IPS-18a (cell line): ENCODE measurements around the gene ASB4.
A peak's percentile ranks its signal among the peaks of the same experiment; 100 is the strongest.

ENCODE experiments used
- H3K27ac ChIP-seq: one replicate; pipeline ENCODE4 v1.5.1; 2013; ENCODE audit warnings: low read length
- H3K27me3 ChIP-seq: one replicate; pipeline ENCODE4 v1.6.1; 2013; ENCODE audit warnings: mild to moderate bottlenecking, low read length; ENCODE audit not compliant: control insufficient read depth, insufficient read depth
- H3K36me3 ChIP-seq: one replicate; pipeline ENCODE4 v1.6.1; 2013; ENCODE audit warnings: low read depth, low read length; ENCODE audit not compliant: control insufficient read depth
- H3K4me1 ChIP-seq: one replicate; pipeline ENCODE4 v1.6.1; 2013; ENCODE audit warnings: low read depth, low read length; ENCODE audit not compliant: control insufficient read depth
- H3K4me3 ChIP-seq: one replicate; pipeline ENCODE4 v1.5.1; 2013; ENCODE audit warnings: low read length
- H3K9ac ChIP-seq: one replicate; pipeline ENCODE4 v1.6.1; 2013; ENCODE audit warnings: mild to moderate bottlenecking, low read length, moderate library complexity
- H3K9me3 ChIP-seq: one replicate; pipeline ENCODE4 v1.6.1; 2013; ENCODE audit warnings: low read depth, low read length; ENCODE audit not compliant: control insufficient read depth

ASB4 gene

DNA sequence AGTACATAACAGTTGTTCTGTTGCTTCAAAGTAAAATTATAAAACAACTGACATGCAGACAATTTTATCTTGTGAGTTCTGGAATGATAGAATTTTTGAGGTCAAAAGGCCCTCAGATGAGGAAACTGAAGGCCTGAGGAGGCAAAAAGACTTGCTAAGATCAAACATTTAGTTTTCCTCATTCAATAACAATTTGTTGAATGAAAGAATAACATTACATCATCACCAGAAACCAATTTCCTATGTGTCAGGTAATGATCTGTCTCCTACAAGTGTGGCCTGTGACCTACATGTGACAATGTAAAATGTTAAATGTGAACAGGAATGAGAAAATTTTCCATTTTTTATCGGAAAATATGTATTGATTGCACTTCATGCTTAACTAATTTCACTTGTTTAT lies 16.6 kb upstream of the ASB4 start:
- no peaks in the 10 kb centered on the region for H3K27me3 ChIP-seq
- no peaks in the 10 kb centered on the region for H3K9me3 ChIP-seq
- peaks cover 22% of the 10 kb centered on the region for H3K4me1 ChIP-seq
- no peak overlapping the region for H3K27ac ChIP-seq
- H3K4me3 ChIP-seq = no peak overlapping the region
- H3K36me3 ChIP-seq = no peaks in the 10 kb centered on the region
- H3K9ac ChIP-seq = no peak overlapping the region

DNA sequence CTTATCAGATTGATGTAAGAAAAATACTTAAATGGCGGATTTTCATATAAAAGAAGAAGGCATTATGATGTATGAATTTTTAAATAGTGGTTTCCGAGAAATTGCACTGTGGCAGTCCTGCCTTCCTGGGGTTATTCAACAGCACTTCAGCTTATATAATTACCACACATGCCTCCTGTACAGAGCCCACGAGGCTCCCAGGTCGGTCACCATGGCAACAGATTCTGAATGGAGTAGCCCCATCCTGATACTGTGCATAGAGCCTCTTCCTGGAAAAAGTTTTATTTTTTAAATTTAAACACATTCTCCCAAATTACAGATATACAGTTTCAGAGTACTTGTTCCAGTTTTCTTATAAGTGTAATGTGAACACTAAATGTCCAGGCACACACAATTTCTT lies 15.9 kb upstream of the ASB4 start:
- H3K27ac ChIP-seq = no peak overlapping the region
- no peak overlapping the region for H3K4me3 ChIP-seq
- H3K9ac ChIP-seq = no peak overlapping the region
- peaks cover 22% of the 10 kb centered on the region for H3K4me1 ChIP-seq
- no peaks in the 10 kb centered on the region for H3K27me3 ChIP-seq
- H3K9me3 ChIP-seq = no peaks in the 10 kb centered on the region
- no peaks in the 10 kb centered on the region for H3K36me3 ChIP-seq

DNA sequence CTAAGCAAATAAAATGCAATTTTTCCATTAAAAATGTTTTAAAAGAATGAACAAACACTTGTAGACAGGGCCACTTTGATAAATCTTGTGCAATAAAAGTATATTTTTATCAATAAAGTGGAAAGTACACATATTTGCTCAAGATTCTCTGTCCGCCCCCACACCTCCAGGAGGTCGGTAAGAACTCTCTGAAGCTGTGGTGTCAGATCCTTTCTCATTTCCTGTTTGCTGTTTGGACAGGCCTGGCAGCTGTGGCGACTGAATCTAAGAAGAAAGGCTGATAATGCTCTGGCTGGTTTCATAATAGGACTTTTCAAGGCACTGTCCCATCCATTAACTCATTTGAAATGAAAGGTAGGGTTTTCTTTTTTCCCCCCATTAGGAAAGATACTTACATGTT lies 15.3 kb upstream of the ASB4 start:
- H3K4me3 ChIP-seq = peak overlapping the region; percentile 30
- H3K4me1 ChIP-seq = peaks cover 22% of the 10 kb centered on the region
- H3K9me3 ChIP-seq = no peaks in the 10 kb centered on the region
- no peaks in the 10 kb centered on the region for H3K27me3 ChIP-seq
- H3K9ac ChIP-seq = no peak overlapping the region
- no peaks in the 10 kb centered on the region for H3K36me3 ChIP-seq
- H3K27ac ChIP-seq = peak overlapping the region; percentile 10

DNA sequence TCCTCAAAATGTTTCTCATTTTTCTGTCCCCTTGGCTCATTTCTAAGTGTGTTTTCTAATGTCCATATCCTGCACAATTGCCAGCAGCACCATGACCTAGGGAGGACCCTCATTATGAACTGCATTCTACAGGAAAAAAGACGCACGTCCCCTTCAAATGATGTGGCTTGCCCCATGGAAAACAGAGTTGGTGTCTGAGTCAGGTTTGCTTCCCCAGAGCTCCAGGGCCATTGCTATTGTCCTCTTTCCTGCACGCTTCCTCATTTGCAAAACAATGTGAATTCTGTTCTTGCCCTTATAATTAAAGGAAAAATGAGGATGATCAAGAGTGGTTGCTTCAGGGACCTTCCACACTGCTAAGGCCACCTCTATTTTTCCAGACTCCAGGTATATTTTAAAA lies 14.7 kb upstream of the ASB4 start:
- H3K9ac ChIP-seq = no peak overlapping the region
- H3K36me3 ChIP-seq = no peaks in the 10 kb centered on the region
- peak overlapping the region; percentile 30 for H3K4me3 ChIP-seq
- H3K9me3 ChIP-seq = no peaks in the 10 kb centered on the region
- H3K27ac ChIP-seq = peak overlapping the region; percentile 10
- H3K4me1 ChIP-seq = peaks cover 22% of the 10 kb centered on the region
- H3K27me3 ChIP-seq = no peaks in the 10 kb centered on the region

DNA sequence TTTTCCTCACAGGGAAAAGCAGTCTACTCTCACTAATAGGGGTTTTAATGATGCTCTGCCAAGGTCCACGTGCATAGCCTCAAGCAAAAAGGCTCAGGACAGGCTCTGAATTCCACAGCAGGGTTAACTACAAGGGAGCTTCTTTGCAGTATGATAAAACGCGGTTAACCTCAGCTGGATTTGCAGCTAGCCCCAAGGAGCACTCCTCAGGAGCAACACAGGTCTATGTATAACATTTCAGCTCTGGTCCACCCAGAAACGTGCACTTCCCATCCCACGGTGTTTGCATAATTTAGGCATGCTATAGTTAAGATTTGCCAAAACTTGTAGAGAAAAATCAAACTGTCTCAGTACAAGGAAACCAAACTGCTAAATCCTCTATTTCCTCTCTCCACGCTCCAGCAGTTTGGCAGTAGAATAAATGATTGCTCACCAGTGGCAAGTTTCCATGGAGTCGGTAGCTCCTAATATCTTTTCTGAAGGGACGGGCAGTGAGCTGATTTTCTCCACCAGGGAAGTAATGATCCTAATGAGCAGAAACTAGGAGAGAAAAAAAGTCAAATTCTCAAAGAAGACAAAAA lies 13.1 kb upstream of the ASB4 start:
- Histone ChIP-seq H3K36me3 (no peaks in the 10 kb centered on the region), H3K4me3 (no peak overlapping the region), H3K9me3 (no peaks in the 10 kb centered on the region), H3K27ac (no peak overlapping the region), H3K27me3 (no peaks in the 10 kb centered on the region), H3K4me1 (peaks cover 25% of the 10 kb centered on the region), H3K9ac (no peak overlapping the region)

DNA sequence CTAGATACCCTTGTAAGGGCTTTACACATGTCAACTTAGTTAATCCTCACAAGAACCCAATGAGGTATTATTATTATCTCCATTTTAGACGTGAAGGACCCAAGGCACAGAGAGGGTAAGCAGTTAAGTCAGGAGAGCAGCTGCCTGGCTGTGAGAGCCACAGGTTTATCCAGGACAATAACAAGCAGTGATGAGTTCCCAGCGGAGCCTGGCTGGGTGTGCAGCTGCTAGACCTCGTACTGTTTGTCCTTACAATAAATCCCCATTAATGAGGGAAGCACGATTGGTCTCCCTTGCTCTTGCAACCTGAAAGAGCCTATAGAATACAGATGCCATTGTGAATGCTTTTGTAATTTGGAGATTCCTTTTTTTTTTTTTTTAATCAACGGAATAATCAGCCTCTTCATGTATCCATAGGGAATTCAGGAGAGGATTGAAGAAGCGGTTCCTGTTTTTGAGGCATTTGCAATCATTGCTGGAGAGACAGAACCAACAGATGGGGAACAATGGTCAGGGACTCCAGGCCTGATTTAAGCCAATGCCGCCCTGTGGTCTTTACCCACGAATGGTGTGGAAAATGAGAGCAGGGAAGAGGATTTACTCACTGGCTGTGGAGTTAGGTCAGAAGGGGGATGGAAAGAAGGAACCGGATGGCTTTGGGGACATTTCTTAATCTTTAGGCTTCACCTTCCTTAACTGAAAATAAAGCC lies 12.3 kb upstream of the ASB4 start:
- Histone ChIP-seq H3K27ac (no peak overlapping the region), H3K4me1 (peaks cover 23% of the 10 kb centered on the region), H3K9me3 (no peaks in the 10 kb centered on the region), H3K27me3 (no peaks in the 10 kb centered on the region), H3K36me3 (no peaks in the 10 kb centered on the region), H3K4me3 (no peak overlapping the region), H3K9ac (no peak overlapping the region)

DNA sequence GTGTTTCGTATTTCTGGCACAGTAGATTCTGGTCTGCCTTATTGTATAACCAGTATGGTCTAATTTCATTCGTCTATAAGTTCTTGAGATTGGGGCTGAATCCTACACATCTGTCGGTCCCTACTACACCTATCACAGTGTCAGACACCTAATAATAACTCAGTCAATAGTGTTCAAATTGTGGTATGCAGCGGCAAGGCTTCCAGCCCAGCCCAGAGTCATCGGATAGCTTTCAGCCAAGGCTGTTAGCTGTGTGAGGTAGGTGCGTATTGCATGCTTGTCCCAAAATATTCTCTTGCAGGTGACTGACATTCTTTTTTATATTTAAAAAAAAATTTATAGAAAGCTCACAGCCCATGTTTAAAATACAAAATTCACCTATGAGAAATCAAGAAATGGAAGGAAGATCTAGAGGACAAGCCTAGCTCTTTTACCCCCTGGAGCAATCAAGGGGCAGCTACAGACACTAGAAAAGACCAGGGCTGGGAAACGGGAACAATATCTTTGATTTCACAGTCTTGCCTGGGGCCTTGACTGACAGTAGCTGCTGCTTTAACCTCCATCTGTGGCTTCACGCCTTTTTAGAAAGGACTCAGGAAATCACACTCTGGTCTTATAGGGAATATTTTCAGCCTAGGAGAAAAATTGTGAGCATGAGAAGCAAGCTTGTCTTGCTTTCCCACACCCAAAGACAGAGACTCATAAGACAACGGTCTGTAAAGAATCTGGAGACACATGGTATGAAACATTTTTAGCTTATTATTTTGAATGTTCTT lies 9.5 kb upstream of the ASB4 start:
- Histone ChIP-seq H3K27me3 (no peaks in the 10 kb centered on the region), H3K9me3 (no peaks in the 10 kb centered on the region), H3K4me3 (no peak overlapping the region), H3K4me1 (peaks cover 11% of the 10 kb centered on the region), H3K9ac (peak overlapping the region; percentile 5), H3K36me3 (no peaks in the 10 kb centered on the region), H3K27ac (no peak overlapping the region)

DNA sequence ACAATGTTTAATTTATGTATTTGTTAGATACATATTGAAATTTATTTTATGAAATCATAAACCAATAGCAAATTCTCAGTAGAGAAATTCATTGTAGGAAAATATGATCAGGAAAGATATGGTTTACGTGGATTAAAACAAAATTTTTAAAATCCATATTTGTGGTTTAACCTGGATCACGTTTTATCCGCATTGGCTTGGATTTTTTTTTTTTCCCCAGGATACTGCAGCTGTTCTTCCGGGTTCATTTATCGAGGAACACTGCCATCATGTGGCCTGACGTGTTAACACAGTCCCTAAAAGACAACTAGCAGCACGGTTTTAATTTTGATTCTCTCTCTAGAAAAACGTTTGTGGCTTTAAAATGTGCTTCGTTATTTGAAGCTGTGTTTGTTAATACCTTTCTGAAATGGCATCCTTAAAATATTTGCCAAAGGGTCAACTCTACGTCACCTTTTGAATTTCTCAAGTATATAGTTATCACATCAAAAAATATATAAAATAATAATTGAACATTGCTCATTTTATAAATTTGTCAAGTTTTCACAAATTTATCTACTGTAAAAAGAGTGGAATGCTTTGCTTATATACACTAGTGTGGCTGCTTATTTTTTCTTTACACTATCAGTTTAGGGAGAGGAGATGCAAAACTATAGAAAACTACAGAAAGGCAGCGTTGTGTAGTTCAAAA lies 8.7 kb upstream of the ASB4 start:
- Histone ChIP-seq H3K4me3 (no peak overlapping the region), H3K9ac (peak overlapping the region; percentile 5), H3K4me1 (peaks cover 8% of the 10 kb centered on the region), H3K27ac (no peak overlapping the region), H3K27me3 (no peaks in the 10 kb centered on the region), H3K36me3 (no peaks in the 10 kb centered on the region), H3K9me3 (no peaks in the 10 kb centered on the region)

DNA sequence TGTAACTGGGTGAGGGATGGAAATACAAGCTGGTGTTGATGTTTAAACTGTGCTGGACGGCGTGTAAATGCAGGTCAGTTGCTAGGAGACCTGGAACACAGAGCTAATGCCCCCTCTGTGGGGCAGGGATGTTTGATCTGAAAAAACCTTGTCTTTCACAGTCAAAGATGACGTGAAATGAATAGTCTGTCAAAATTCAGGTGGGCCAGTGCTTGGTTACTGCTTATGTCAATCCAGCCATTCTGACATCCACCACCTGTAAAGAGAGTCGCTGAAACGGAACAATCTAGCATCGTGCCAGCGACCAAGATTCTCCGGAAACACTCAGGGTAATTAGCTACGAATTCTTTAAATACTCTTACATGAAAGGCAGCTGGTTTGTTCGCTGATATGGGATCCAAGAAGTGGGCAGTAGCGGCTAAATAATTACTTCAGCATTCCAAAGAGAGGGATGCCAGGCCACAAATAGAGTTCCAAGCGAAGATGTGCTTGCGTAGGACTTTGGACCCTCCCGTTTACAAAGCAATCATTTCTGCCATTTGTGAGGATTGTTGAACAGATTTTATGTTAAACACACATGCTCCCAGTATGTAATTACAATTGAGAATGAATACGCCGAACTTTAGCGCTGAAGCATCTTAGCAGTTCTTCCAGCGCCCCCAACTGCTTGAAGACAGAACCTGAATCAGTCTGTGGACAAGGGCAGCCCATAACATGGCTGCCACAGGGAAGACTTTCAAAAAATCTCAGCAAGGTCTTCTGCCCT lies 7.3 kb upstream of the ASB4 start:
- Histone ChIP-seq H3K9ac (no peak overlapping the region), H3K4me3 (no peak overlapping the region), H3K36me3 (no peaks in the 10 kb centered on the region), H3K9me3 (no peaks in the 10 kb centered on the region), H3K27ac (no peak overlapping the region), H3K27me3 (no peaks in the 10 kb centered on the region), H3K4me1 (peaks cover 5% of the 10 kb centered on the region)

DNA sequence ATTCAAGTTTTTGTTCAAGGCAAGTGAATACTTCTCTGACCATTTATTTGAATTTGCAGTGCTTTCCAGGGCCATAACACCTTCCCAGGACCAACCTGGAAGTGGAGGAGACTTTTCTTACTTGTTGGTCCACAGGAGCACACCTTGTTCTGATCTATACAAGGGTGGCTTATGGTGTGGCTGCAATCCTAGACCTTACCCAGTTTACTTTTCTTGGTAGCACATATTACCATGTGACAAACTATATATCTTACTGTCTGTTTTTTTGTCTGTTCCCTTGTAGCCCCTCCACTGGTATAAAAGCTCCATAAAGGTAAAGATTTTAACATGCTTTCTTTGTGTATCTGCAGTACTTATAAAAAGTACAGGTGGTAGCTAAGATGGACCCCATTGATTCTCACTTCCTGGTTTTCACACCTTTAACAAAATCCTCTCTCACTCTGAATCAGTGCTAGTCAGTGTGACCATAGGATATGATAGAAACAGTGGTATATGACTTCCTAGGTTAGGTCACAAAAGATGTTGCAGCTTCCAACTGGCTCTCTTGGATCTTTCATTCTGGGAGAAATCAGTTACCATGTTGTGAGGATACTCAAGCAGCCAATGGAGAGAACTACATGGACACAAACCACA lies 5.6 kb upstream of the ASB4 start:
- no peaks in the 10 kb centered on the region for H3K9me3 ChIP-seq
- no peak overlapping the region for H3K4me3 ChIP-seq
- H3K27ac ChIP-seq = no peak overlapping the region
- no peaks in the 10 kb centered on the region for H3K36me3 ChIP-seq
- no peak overlapping the region for H3K9ac ChIP-seq
- H3K4me1 ChIP-seq = peaks cover 7% of the 10 kb centered on the region
- H3K27me3 ChIP-seq = no peaks in the 10 kb centered on the region
